HG03280 (cell line): ENCODE data around the gene INPP4A.

ENCODE experiments used
- ATAC-seq: cut with Tn5 transposase; IDR thresholded peaks from one replicate; pipeline ENCODE4 v1.9.1; 2021; ENCODE audit warnings: mild to moderate bottlenecking, moderate library complexity; ENCODE audit not compliant: unreplicated experiment

Gene INPP4A

GRCh38 chr2:98459496-98460175 is 15.0 kb downstream of the INPP4A start:
- ATAC-seq = peak; percentile 25

GRCh38 chr2:98460573-98461497 is 16.2 kb downstream of the INPP4A start:
- peak; percentile 70 for ATAC-seq

DNA sequence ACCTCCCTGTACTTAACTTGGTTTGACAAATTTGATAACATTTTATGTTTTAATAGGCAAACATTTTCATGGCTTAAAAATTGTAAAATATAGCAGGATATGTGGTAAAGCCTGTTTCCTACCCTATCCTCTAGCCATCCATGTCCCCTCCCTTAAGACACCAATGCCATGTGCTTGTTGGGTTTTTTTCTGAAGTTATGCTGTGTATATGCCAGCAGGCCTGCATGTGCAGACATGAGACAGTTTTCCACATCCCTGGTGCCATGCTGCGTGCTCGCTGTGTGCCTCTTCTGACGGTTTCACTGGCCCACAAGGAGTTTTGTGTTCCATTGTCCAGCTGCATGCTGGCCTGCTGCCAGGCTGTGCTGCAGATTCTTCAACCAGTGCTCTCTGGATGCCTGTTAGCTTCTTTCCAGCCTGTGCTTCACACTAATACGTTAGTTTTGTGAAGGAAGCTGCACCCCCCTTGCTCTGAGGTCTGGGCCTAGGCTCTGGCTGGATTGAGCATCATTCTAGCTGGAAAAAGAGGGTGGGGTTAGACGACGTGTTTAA is 16.9 kb downstream of the INPP4A start:
- ATAC-seq = no peak

DNA sequence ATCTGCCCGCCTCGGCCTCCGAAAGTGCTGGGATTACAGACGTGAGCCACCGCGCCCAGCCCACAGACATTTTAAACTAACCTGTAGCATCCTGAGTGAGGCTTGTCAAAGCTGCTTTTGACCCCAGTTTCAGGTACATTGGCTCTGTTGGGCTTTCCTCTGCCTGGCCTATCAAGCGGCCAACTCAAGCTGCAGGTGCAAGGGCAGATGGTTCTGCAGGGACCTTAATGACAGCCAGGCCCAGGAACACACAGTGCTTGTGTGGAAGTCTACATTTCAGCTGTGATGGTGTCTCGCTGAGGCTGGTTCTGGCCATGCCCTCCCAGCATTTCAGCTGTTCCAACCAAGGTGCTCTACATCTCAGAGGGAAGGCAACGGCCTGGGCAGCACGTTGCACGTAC is 18.4 kb downstream of the INPP4A start:
- no peak for ATAC-seq

- no peak for ATAC-seq
Measured at GRCh38 chr2:98463551-98463971, 18.9 kb downstream of the INPP4A start.

DNA sequence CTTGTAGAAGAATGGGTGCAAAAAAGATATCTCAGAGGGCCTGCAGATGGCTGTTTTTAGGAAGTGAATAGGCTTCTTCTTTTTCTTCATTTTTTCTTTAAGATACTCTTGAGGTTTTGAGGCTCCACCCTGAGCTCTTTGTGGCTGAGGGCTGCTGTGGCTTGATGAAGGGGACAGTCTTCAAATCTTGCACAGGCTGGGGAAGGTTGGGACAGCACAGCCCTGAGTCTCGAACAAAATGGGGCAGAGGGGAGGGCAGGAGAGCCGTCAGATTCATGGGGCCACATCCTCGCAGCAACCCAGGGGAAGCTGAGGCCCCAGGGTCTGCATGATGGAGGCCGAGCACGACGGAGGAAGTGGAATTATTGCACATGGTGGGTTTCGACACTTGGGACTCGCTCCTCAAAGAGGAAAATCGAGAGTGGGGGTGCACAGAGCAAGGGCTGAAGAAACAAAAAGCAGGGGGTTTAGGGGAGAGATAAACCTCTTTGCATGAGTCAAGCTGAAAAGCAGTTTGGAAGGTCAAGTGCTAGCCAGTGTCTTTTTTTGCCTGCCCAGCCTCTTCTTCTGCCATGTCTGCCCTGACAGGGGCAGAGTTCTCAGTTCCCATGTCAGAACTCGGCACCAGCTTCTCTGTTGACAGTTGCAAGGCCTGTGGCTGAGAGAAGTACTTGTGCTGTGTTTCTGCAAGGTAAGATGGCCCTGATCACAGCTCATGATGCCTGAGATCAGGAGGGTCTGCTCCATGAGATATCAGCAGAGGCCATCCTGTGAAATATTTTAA is 19.5 kb downstream of the INPP4A start:
- no peak for ATAC-seq

GRCh38 chr2:98464772-98465310 is 20.2 kb downstream of the INPP4A start:
- ATAC-seq = peak; percentile 37

GRCh38 chr2:98465456-98466226 is 21.0 kb downstream of the INPP4A start:
- ATAC-seq = peak; percentile 26

DNA sequence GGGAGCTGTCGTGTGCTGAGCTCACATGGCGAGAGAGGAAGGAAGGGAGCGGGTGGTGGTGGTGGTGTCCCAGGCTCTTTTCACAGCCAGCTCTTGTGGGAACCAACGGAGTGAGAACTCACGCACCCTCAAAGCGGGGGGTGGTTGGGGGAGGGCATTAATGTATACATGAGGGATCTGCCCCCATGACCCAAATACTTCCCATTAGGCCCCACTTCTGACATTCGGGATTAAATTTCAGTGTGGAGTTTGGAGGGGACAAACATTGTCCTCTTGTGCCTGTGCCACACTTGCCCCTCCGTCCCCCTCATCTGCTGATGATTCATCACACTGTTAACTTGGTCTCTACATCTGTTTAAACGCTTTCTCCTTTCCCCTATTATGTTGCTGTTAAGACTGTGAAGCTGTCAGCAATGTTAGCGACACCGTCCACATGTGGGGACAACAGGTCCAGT is 22.5 kb downstream of the INPP4A start:
- no peak for ATAC-seq

GRCh38 chr2:98467652-98468051 is 23.0 kb downstream of the INPP4A start:
- ATAC-seq = no peak

- ATAC-seq = peak; percentile 40
Measured at GRCh38 chr2:98468621-98469236, 24.1 kb downstream of the INPP4A start.

DNA sequence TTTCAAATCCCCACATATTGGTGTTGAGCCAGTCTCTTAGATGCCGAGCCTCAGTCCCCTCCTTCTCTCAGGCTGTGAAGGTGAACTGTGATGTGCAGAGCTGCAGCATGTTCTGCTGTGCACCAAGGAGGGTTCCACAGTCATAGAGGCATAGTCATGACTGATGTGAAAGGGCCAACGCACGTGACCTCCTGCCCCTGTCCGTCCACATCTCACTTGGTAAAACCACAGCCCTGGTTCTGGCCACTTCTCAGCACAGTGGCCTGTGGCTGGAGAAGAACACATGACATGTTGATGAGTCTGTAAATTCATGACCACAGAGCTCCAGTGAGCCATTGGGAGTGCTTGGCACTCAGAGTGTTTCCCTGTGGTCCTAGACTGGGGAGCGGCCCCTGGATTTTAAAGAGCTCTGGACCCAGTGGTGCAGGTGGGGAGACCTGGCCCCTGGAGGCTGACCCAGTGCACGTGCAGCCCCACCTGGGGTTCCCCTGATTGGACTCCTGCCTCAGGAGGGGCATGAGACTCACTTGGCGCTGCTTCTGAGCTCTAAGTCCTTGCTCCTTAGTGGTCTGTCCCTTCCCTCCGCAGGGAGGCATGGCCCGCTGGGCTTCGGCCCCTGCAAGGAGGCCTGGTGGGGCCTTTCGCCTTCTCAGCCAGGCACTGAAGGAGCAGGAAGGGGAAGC is 25.3 kb downstream of the INPP4A start:
- no peak for ATAC-seq

- no peak for ATAC-seq
Measured at GRCh38 chr2:98470851-98471255, 26.2 kb downstream of the INPP4A start.

DNA sequence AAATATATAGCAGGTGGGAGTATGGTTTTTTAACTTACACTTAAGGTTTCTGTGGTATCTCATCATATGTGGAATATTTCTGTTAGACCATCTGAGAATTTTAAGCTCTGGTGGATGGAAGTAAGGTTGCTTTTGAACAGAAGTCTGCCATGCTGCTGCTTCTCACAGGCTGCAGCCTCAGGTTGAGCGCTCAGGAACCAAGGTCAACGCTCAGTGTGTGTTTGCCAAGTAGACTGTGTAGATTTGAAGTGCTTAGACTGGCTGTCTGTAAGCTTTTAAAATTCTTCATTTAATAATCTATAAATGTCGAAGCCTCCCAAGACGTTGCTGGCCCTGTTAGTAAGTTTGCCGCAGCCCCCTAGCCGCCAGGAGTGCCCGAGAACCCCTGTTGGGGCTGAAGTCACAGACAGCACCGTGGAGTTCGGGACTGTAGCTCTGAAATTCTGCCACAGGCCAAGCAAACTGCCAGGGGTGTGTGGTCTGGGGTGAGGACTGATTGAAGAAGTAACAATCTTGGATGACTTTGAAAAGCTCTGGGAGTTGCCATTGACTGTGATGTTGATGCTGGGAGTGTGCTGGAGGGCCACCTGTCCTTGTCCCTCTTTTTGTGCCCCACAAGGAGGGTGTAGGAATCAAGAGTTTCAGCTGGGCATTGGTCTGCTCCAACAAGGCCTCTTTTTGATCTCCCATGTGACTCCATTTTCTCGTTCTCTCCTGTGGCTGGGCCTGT is 26.9 kb downstream of the INPP4A start:
- ATAC-seq = no peak

GRCh38 chr2:98472132-98472650 is 27.5 kb downstream of the INPP4A start:
- no peak for ATAC-seq

DNA sequence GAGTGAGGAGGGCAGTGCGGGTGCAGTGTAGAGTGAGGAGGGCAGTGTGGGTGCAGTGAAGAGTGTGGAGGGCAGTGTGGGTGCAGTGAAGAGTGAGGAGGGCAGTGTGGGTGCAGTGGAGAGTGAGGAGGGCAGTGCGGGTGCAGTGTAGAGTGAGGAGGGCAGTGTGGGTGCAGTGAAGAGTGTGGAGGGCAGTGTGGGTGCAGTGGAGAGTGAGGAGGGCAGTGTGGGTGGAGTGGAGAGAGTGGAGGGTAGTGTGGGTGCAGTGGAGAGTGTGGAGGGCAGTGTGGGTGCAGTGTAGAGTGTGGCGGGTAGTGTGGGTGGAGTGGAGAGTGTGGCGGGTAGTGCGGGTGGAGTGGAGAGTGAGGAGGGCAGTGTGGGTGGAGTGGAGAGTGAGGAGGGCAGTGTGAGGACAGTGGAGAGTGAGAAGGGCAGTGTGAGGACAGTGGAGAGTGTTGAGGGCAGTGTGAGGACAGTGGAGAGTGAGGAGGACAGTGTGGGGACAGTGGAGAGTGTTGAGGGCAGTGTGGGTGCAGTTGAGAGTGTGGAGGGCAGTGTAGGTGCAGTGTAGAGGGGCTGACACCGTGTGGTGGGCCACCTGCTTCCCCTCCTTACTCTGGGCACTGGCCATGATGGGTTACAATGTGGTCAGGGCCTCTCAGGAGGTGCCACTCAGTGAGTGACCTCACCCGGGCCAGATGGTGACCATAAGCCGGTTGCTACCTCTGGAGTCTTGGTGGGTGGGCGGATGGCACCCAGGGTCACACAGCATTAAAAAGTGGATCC is 28.5 kb downstream of the INPP4A start:
- ATAC-seq = no peak
